ENCODE data around the gene ADAMTS9.

Gene ADAMTS9

GRCh38 chr3:64717411-64717810 is 29.6 kb upstream of the ADAMTS9 start:
- Histone ChIP-seq H3K9me3 (ENCODE audit: control insufficient read depth in 2 of 2, low read length in 2 of 2) (no peaks in the 10 kb centered on the region), H3K9ac (ENCODE audit: low read depth in 1 of 2, low read length in 2 of 2) (no peak overlapping the region), H3K4me3 (ENCODE audit: low read length in 2 of 2) (no peak overlapping the region), H3K27me3 (ENCODE audit: control insufficient read depth in 2 of 2, insufficient read depth in 2 of 2, low read length in 2 of 2) (no peaks in the 10 kb centered on the region), H3K27ac (ENCODE audit: low read depth in 2 of 2, low read length in 2 of 2) (no peak overlapping the region), H3K4me1 (ENCODE audit: control insufficient read depth in 2 of 2, insufficient read depth in 2 of 2, low read length in 2 of 2) (no peaks in the 10 kb centered on the region), H3K36me3 (ENCODE audit: control insufficient read depth in 2 of 2, insufficient read depth in 2 of 2, low read length in 2 of 2) (no peaks in the 10 kb centered on the region)

GRCh38 chr3:64716110-64716710 is 28.4 kb upstream of the ADAMTS9 start:
- Histone ChIP-seq H3K9me3 (ENCODE audit: control insufficient read depth in 2 of 2, low read length in 2 of 2) (no peaks in the 10 kb centered on the region), H3K4me3 (ENCODE audit: low read length in 2 of 2) (no peak overlapping the region), H3K27me3 (ENCODE audit: control insufficient read depth in 2 of 2, insufficient read depth in 2 of 2, low read length in 2 of 2) (no peaks in the 10 kb centered on the region), H3K4me1 (ENCODE audit: control insufficient read depth in 2 of 2, insufficient read depth in 2 of 2, low read length in 2 of 2) (no peaks in the 10 kb centered on the region), H3K36me3 (ENCODE audit: control insufficient read depth in 2 of 2, insufficient read depth in 2 of 2, low read length in 2 of 2) (no peaks in the 10 kb centered on the region), H3K9ac (ENCODE audit: low read depth in 1 of 2, low read length in 2 of 2) (no peak overlapping the region), H3K27ac (ENCODE audit: low read depth in 2 of 2, low read length in 2 of 2) (no peak overlapping the region)

GRCh38 chr3:64715211-64715982 is 27.6 kb upstream of the ADAMTS9 start:
- H3K4me1 ChIP-seq (ENCODE audit: control insufficient read depth in 2 of 2, insufficient read depth in 2 of 2, low read length in 2 of 2): no peaks in the 10 kb centered on the region
- H3K36me3 ChIP-seq (ENCODE audit: control insufficient read depth in 2 of 2, insufficient read depth in 2 of 2, low read length in 2 of 2): no peaks in the 10 kb centered on the region
- H3K4me3 ChIP-seq (ENCODE audit: low read length in 2 of 2): no peak overlapping the region
- no peak overlapping the region for H3K27ac ChIP-seq (ENCODE audit: low read depth in 2 of 2, low read length in 2 of 2)
- H3K9ac ChIP-seq (ENCODE audit: low read depth in 1 of 2, low read length in 2 of 2): no peak overlapping the region
- no peaks in the 10 kb centered on the region for H3K27me3 ChIP-seq (ENCODE audit: control insufficient read depth in 2 of 2, insufficient read depth in 2 of 2, low read length in 2 of 2)
- no peaks in the 10 kb centered on the region for H3K9me3 ChIP-seq (ENCODE audit: control insufficient read depth in 2 of 2, low read length in 2 of 2)

GRCh38 chr3:64708456-64708855 is 20.7 kb upstream of the ADAMTS9 start:
- H3K9ac ChIP-seq (ENCODE audit: low read depth in 1 of 2, low read length in 2 of 2): no peak overlapping the region
- H3K27ac ChIP-seq (ENCODE audit: low read depth in 2 of 2, low read length in 2 of 2): no peak overlapping the region
- no peak overlapping the region for H3K4me3 ChIP-seq (ENCODE audit: low read length in 2 of 2)
- H3K27me3 ChIP-seq (ENCODE audit: control insufficient read depth in 2 of 2, insufficient read depth in 2 of 2, low read length in 2 of 2): no peaks in the 10 kb centered on the region
- H3K4me1 ChIP-seq (ENCODE audit: control insufficient read depth in 2 of 2, insufficient read depth in 2 of 2, low read length in 2 of 2): no peaks in the 10 kb centered on the region
- no peaks in the 10 kb centered on the region for H3K36me3 ChIP-seq (ENCODE audit: control insufficient read depth in 2 of 2, insufficient read depth in 2 of 2, low read length in 2 of 2)
- no peaks in the 10 kb centered on the region for H3K9me3 ChIP-seq (ENCODE audit: control insufficient read depth in 2 of 2, low read length in 2 of 2)

GRCh38 chr3:64705946-64706345 is 18.1 kb upstream of the ADAMTS9 start:
- Histone ChIP-seq H3K4me3 (ENCODE audit: low read length in 2 of 2) (no peak overlapping the region), H3K4me1 (ENCODE audit: control insufficient read depth in 2 of 2, insufficient read depth in 2 of 2, low read length in 2 of 2) (no peaks in the 10 kb centered on the region), H3K27ac (ENCODE audit: low read depth in 2 of 2, low read length in 2 of 2) (no peak overlapping the region), H3K36me3 (ENCODE audit: control insufficient read depth in 2 of 2, insufficient read depth in 2 of 2, low read length in 2 of 2) (no peaks in the 10 kb centered on the region), H3K27me3 (ENCODE audit: control insufficient read depth in 2 of 2, insufficient read depth in 2 of 2, low read length in 2 of 2) (no peaks in the 10 kb centered on the region), H3K9ac (ENCODE audit: low read depth in 1 of 2, low read length in 2 of 2) (no peak overlapping the region), H3K9me3 (ENCODE audit: control insufficient read depth in 2 of 2, low read length in 2 of 2) (no peaks in the 10 kb centered on the region)

- Histone ChIP-seq H3K27me3 (ENCODE audit: control insufficient read depth in 2 of 2, insufficient read depth in 2 of 2, low read length in 2 of 2) (no peaks in the 10 kb centered on the region), H3K4me1 (ENCODE audit: control insufficient read depth in 2 of 2, insufficient read depth in 2 of 2, low read length in 2 of 2) (no peaks in the 10 kb centered on the region), H3K4me3 (ENCODE audit: low read length in 2 of 2) (no peak overlapping the region), H3K36me3 (ENCODE audit: control insufficient read depth in 2 of 2, insufficient read depth in 2 of 2, low read length in 2 of 2) (no peaks in the 10 kb centered on the region), H3K9ac (ENCODE audit: low read depth in 1 of 2, low read length in 2 of 2) (no peak overlapping the region), H3K27ac (ENCODE audit: low read depth in 2 of 2, low read length in 2 of 2) (no peak overlapping the region), H3K9me3 (ENCODE audit: control insufficient read depth in 2 of 2, low read length in 2 of 2) (no peaks in the 10 kb centered on the region)
Measured at GRCh38 chr3:64696896-64697295, 9.1 kb upstream of the ADAMTS9 start.

- H3K9me3 ChIP-seq (ENCODE audit: control insufficient read depth in 2 of 2, low read length in 2 of 2): no peaks in the 10 kb centered on the region
- H3K27ac ChIP-seq (ENCODE audit: low read depth in 2 of 2, low read length in 2 of 2): no peak overlapping the region
- H3K9ac ChIP-seq (ENCODE audit: low read depth in 1 of 2, low read length in 2 of 2): no peak overlapping the region
- no peaks in the 10 kb centered on the region for H3K4me1 ChIP-seq (ENCODE audit: control insufficient read depth in 2 of 2, insufficient read depth in 2 of 2, low read length in 2 of 2)
- no peaks in the 10 kb centered on the region for H3K36me3 ChIP-seq (ENCODE audit: control insufficient read depth in 2 of 2, insufficient read depth in 2 of 2, low read length in 2 of 2)
- no peak overlapping the region for H3K4me3 ChIP-seq (ENCODE audit: low read length in 2 of 2)
- H3K27me3 ChIP-seq (ENCODE audit: control insufficient read depth in 2 of 2, insufficient read depth in 2 of 2, low read length in 2 of 2): no peaks in the 10 kb centered on the region
Measured at GRCh38 chr3:64694114-64694513, 6.3 kb upstream of the ADAMTS9 start.

- no peak overlapping the region for H3K4me3 ChIP-seq (ENCODE audit: low read length in 2 of 2)
- no peaks in the 10 kb centered on the region for H3K27me3 ChIP-seq (ENCODE audit: control insufficient read depth in 2 of 2, insufficient read depth in 2 of 2, low read length in 2 of 2)
- no peak overlapping the region for H3K9ac ChIP-seq (ENCODE audit: low read depth in 1 of 2, low read length in 2 of 2)
- H3K4me1 ChIP-seq (ENCODE audit: control insufficient read depth in 2 of 2, insufficient read depth in 2 of 2, low read length in 2 of 2): peaks cover 0 to 2% of the 10 kb centered on the region in 2 donors
- no peak overlapping the region for H3K27ac ChIP-seq (ENCODE audit: low read depth in 2 of 2, low read length in 2 of 2)
- H3K9me3 ChIP-seq (ENCODE audit: control insufficient read depth in 2 of 2, low read length in 2 of 2): no peaks in the 10 kb centered on the region
- no peaks in the 10 kb centered on the region for H3K36me3 ChIP-seq (ENCODE audit: control insufficient read depth in 2 of 2, insufficient read depth in 2 of 2, low read length in 2 of 2)
Measured at GRCh38 chr3:64693031-64693430, 5.2 kb upstream of the ADAMTS9 start.

- Histone ChIP-seq H3K9ac (ENCODE audit: low read depth in 1 of 2, low read length in 2 of 2) (no peak overlapping the region), H3K4me3 (ENCODE audit: low read length in 2 of 2) (no peak overlapping the region), H3K9me3 (ENCODE audit: control insufficient read depth in 2 of 2, low read length in 2 of 2) (no peaks in the 10 kb centered on the region), H3K4me1 (ENCODE audit: control insufficient read depth in 2 of 2, insufficient read depth in 2 of 2, low read length in 2 of 2) (peaks cover 0 to 2% of the 10 kb centered on the region in 2 donors), H3K36me3 (ENCODE audit: control insufficient read depth in 2 of 2, insufficient read depth in 2 of 2, low read length in 2 of 2) (no peaks in the 10 kb centered on the region), H3K27me3 (ENCODE audit: control insufficient read depth in 2 of 2, insufficient read depth in 2 of 2, low read length in 2 of 2) (no peaks in the 10 kb centered on the region), H3K27ac (ENCODE audit: low read depth in 2 of 2, low read length in 2 of 2) (no peak overlapping the region)
Measured at GRCh38 chr3:64691051-64691450, 3.3 kb upstream of the ADAMTS9 start.

- Histone ChIP-seq H3K36me3 (ENCODE audit: control insufficient read depth in 2 of 2, insufficient read depth in 2 of 2, low read length in 2 of 2) (no peaks in the 10 kb centered on the region), H3K27ac (ENCODE audit: low read depth in 2 of 2, low read length in 2 of 2) (peak overlapping the region; percentile 86 to 88), H3K9me3 (ENCODE audit: control insufficient read depth in 2 of 2, low read length in 2 of 2) (no peaks in the 10 kb centered on the region), H3K4me1 (ENCODE audit: control insufficient read depth in 2 of 2, insufficient read depth in 2 of 2, low read length in 2 of 2) (peaks cover 2 to 5% of the 10 kb centered on the region in 2 donors), H3K27me3 (ENCODE audit: control insufficient read depth in 2 of 2, insufficient read depth in 2 of 2, low read length in 2 of 2) (peaks cover 0 to 3% of the 10 kb centered on the region in 2 donors), H3K9ac (ENCODE audit: low read depth in 1 of 2, low read length in 2 of 2) (peak overlapping the region; percentile 75 to 79), H3K4me3 (ENCODE audit: low read length in 2 of 2) (peak overlapping the region; percentile 79 to 82)
Measured at GRCh38 chr3:64687086-64687780, 567 bp downstream of the ADAMTS9 start.

All from mucosa of rectum (tissue), 2 donors.